ENCODE results near the gene OPN5. TPM values are rescaled to one million over a fixed set of nuclear protein-coding genes. Genes with fewer than 3 reads are reported as not detected.

OPN5 gene
- total RNA-seq, 1 donor, result not detected

- TF ChIP-seq, protein P1, sequence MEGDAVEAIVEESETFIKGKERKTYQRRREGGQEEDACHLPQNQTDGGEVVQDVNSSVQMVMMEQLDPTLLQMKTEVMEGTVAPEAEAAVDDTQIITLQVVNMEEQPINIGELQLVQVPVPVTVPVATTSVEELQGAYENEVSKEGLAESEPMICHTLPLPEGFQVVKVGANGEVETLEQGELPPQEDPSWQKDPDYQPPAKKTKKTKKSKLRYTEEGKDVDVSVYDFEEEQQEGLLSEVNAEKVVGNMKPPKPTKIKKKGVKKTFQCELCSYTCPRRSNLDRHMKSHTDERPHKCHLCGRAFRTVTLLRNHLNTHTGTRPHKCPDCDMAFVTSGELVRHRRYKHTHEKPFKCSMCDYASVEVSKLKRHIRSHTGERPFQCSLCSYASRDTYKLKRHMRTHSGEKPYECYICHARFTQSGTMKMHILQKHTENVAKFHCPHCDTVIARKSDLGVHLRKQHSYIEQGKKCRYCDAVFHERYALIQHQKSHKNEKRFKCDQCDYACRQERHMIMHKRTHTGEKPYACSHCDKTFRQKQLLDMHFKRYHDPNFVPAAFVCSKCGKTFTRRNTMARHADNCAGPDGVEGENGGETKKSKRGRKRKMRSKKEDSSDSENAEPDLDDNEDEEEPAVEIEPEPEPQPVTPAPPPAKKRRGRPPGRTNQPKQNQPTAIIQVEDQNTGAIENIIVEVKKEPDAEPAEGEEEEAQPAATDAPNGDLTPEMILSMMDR (IDR thresholded peaks at IDR 0.05; ENCODE audit: insufficient read depth, low read depth, low read length), result no peak
- DNase-seq (ENCODE audit: low read depth), result no peak
- no peak overlapping the region for H3K4me3 ChIP-seq (ENCODE audit: low read depth, low read length)
Observed at GRCh38 chr6:47862731-47863130, 80.9 kb downstream of the OPN5 start.

DNA sequence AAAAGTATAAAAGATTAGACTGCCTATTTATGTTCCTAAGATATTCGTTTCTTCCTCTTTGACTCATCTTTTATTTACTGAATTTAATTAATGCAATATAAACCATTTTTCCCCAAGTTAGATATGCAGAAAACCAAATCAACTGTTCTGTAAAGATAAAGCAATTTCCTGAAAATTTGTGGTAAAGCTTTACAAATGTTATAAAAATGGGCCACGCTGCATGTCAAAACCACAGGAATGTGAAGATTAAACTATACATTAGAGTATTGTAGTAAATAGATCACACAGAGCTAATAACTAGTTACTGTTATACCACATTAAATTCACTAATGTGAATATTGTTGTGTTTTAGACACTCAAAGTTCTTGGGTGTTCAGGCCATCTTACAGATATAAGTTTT is 83.4 kb downstream of the OPN5 start:
- TF ChIP-seq, protein P1 (IDR thresholded peaks at IDR 0.05; ENCODE audit: insufficient read depth, low read depth, low read length), result no peak
- no peak for DNase-seq (ENCODE audit: low read depth)

GRCh38 chr6:47875593-47875992 is 93.8 kb downstream of the OPN5 start:
- TF ChIP-seq, protein P1 (IDR thresholded peaks at IDR 0.05; ENCODE audit: insufficient read depth, low read depth, low read length), result no peak
- H3K4me3 ChIP-seq (ENCODE audit: low read depth, low read length), result no peak overlapping the region
- DNase-seq (ENCODE audit: low read depth), result no peak

More for the DNA sequence above, 83.4 kb downstream of the OPN5 start:
- H3K4me3 ChIP-seq (ENCODE audit: low read depth, low read length), result no peak overlapping the region

Small RNA genes lying within 50 kb of the gene (small RNA-seq; reads per million reads assigned to genes)
- gene RNU1-105P, result 0.28 reads per million

Other genes with a start within 250 kb of the OPN5 start
- gene ADGRF4, start 83.5 kb upstream of the OPN5 start, total RNA-seq, result 0.32 and 0.43 TPM in 2 replicates

Measured in fibroblast of villous mesenchyme (primary cell).